SJSA1 (cell line): ENCODE results near the gene SBDS. TPM values are rescaled to one million over a fixed set of nuclear protein-coding genes. Genes with fewer than 3 reads are reported as not detected.
"Not testable (repeated sequence)": the region's sequence is repeated elsewhere in the genome, so short reads cannot be mapped to it uniquely, and the experiment has no call there.

Source experiments
- DNase-seq, 2 experiments: peaks; one replicate each; pipeline ENCODE4 v3.0.0-alpha.2; 2015 to 2020; ENCODE audit warnings: low spot score in 2 of 2, low read depth in 1 of 2
- H3K27ac ChIP-seq: fragments of 250-450 bp; sonication (Bioruptor Pico); 2 replicates; pipeline ENCODE4 v1.5.1; 2020; ENCODE audit warnings: mild to moderate bottlenecking, moderate library complexity
- H3K27me3 ChIP-seq: fragments of 250-450 bp; sonication (Bioruptor Pico); replicated peaks from 2 replicates; pipeline ENCODE4 v1.5.1; 2020; ENCODE audit warnings: mild to moderate bottlenecking, moderate library complexity
- H3K36me3 ChIP-seq: fragments of 250-450 bp; sonication (Bioruptor Pico); 2 replicates; pipeline ENCODE4 v1.5.1; 2020; ENCODE audit warnings: mild to moderate bottlenecking
- H3K4me1 ChIP-seq: fragments of 250-450 bp; sonication (Bioruptor Pico); replicated peaks from 2 replicates; pipeline ENCODE4 v1.6.1; 2021; ENCODE audit warnings: mild to moderate bottlenecking
- H3K4me3 ChIP-seq: fragments of 250-450 bp; sonication (Bioruptor Pico); 2 replicates; pipeline ENCODE4 v1.5.1; 2020; ENCODE audit warnings: mild to moderate bottlenecking
- H3K9me3 ChIP-seq: fragments of 250-450 bp; sonication (Bioruptor Pico); replicated peaks from 2 replicates; pipeline ENCODE4 v1.5.1; 2020; ENCODE audit warnings: mild to moderate bottlenecking
- total RNA-seq: library from RNA; depleted of rRNA; stranded (reverse); fragments of >200 nt; shearing (Covaris generic); gene quantifications from 2 replicates; pipeline ENCODE4 v1.2.3, GENCODE V29; 2014

Gene SBDS
- total RNA-seq, 1 experiment from 2014 or later = 130 TPM

DNA sequence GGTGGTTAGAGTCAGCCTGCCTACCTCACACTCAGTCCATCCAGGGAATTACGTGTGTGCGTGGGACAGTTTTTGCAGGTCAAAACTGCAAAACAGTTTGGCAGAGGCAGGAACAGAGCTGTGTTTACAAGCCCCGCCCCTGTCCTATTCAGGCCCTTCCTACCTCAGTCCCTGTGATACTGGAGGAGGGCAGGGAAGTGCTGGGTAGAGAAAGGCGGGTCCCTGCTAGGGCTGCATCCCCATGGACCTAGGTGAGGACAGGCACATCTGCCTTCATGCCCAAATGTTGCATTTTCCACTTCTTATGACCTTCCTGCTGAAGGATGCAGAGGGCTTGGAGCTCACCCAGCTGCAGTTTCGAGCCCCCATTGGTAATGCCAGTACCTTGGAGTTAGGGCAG lies 25.1 kb downstream of the SBDS start:
- peaks cover 6% of the 10 kb centered on the region for H3K4me1 ChIP-seq
- no peaks in the 10 kb centered on the region for H3K9me3 ChIP-seq
- no peaks in the 10 kb centered on the region for H3K27me3 ChIP-seq
- H3K4me3 ChIP-seq = no peak overlapping the region
- H3K27ac ChIP-seq = no peak overlapping the region
- DNase-seq = no peak
- no peaks in the 10 kb centered on the region for H3K36me3 ChIP-seq

DNA sequence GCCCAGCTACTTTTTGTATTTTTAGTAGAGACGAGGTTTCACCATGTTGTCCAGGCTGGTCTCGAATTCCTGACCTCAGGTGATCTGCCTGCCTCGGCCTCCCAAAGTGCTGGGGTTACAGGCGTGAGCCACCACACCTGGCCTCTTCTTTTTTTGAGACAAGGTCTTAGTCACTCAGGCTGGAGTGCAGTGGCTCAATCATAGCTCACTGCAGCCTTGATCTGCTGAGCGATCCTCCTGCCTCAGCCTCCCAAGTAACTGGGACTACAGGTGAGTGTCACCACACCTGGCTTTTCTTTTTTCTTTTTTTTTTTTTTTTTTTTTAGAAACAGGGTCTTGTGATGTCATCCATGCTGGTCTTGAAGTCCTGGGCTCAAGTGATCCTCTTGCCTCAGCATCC lies 26.4 kb downstream of the SBDS start:
- not testable (repeated sequence) for H3K36me3 ChIP-seq, H3K4me1 ChIP-seq, H3K27ac ChIP-seq, H3K27me3 ChIP-seq, DNase-seq, H3K9me3 ChIP-seq, H3K4me3 ChIP-seq

DNA sequence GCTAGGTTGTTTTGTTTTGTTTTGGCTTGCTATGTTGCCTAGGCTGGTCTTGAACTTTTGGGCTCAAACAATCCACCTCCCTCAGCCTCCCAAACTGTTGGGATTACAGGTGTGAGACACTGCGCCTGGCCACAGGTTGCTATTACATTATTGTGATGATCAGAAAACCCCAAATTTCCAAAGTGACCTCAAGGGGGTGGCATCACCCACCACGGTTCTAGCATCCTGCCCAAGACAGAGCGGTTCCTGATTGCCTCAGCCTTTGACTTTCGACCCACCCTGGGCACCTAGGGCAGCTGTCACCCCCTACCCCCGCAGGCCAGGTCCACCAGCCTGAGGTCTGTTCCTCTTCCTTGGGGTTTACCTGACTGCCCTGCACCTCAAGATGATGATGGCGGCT lies 28.4 kb downstream of the SBDS start:
- Histone ChIP-seq H3K4me3 (no peak overlapping the region), H3K36me3 (no peaks in the 10 kb centered on the region), H3K9me3 (no peaks in the 10 kb centered on the region), H3K27me3 (no peaks in the 10 kb centered on the region), H3K4me1 (peaks cover 6% of the 10 kb centered on the region), H3K27ac (no peak overlapping the region)
- no peak for DNase-seq

DNA sequence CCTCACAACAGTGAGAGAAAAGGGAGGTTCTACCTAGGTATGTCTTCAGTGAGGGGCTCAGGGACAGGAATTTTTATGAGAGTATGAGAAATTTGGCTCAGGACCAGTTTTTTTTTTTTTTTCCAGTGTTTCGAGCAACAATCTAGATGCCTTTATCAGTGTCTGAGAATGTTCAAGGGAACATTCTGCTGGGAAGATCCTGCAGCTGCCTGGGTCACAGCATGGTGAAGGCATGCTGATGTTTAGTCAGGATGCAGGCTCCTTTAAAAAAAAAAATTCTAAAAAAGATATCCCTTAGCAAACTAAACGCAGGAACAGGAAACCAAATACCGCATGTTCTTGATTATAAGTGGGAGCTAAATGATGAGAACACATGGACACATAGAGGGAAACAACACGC lies 31.0 kb downstream of the SBDS start:
- no peak overlapping the region for H3K27ac ChIP-seq
- H3K4me3 ChIP-seq = no peak overlapping the region
- no peaks in the 10 kb centered on the region for H3K27me3 ChIP-seq
- no peaks in the 10 kb centered on the region for H3K9me3 ChIP-seq
- no peak for DNase-seq
- peaks cover 6% of the 10 kb centered on the region for H3K4me1 ChIP-seq
- H3K36me3 ChIP-seq = no peaks in the 10 kb centered on the region

DNA sequence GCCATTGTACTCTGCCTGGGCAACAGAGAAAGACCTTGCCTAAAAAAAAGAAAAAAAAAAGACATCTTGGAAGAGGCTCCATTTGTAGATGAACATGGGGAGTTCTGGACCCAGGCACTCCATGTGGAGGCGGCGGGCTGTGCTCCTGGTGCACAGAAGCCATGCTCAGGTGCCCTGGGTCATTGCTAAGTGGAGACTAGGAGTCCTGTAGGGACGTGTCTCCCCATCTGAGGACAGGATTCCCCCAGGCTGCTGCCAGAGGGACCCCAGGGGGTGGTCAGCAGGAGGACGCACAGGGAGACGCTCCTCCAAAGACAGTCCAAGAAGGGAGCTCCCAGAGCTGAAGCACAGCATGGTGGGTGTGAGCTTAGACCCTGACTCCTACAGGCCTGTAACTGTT lies 34.3 kb downstream of the SBDS start:
- no peak for DNase-seq
- no peaks in the 10 kb centered on the region for H3K4me1 ChIP-seq
- no peaks in the 10 kb centered on the region for H3K27me3 ChIP-seq
- no peak overlapping the region for H3K4me3 ChIP-seq
- no peak overlapping the region for H3K27ac ChIP-seq
- peaks cover 16% of the 10 kb centered on the region for H3K36me3 ChIP-seq
- H3K9me3 ChIP-seq = no peaks in the 10 kb centered on the region

DNA sequence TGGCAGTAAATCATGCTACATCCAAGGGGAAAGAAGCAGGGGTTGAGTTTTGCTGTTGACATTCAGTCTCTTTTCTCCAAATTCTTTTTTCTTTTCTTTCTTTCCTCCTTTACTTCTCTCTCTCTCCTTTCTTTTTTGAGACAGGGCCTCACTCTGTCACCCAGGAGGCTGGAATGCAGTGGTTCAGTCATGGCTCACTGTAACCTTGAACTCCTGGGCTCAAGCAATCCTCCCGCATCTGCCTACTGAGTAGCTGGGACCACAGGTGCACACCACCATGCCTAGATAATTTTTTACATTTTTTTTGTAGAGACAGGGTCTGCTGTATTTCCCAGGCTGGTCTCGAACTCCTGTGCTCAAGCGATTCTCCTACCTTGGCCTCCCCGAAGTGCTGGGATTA lies 35.2 kb downstream of the SBDS start:
- DNase-seq = no peak
- H3K9me3 ChIP-seq = no peaks in the 10 kb centered on the region
- H3K4me1 ChIP-seq = no peaks in the 10 kb centered on the region
- peaks cover 25% of the 10 kb centered on the region for H3K36me3 ChIP-seq
- H3K4me3 ChIP-seq = no peak overlapping the region
- H3K27me3 ChIP-seq = no peaks in the 10 kb centered on the region
- H3K27ac ChIP-seq = no peak overlapping the region

DNA sequence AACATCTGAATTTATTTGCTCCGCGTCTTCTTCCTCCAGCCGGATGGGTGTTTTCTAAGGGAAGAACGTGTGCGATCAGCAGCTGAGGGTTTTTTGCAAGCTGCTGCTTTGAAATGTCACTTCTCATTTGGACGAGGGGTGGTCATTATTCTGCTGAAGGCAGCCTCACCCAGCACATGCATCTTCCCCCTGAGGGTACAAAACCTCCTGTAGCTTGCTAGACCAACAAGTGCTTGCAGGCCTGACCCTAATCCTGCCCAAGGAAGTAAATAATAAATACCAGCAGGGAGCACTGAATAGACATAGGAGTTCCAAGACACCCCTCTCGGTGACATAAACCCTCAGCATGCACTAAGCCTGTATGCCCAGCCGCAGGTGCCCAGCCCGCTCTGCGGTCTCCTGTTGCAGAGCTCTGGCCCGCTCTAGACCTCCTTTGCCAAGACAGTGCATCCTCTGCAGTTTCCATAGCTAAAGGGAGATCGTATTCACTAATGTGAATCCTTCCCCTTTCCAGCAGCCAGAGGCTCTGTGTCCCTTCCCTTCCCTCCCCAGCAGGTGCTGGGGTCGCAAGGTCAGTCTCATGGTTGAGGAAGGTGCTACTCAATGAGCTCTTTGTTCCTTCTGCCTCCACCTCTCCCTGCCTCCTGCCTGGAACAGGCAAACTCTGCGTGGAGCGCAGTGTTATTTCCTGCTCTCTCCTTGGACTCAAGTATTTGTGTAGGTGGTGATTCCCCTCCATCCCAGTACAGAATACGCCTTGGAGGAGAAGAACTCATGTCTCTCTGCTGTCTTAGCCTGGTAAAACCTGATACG lies 36.6 kb downstream of the SBDS start:
- no peak overlapping the region for H3K4me3 ChIP-seq
- DNase-seq = no peak
- H3K27me3 ChIP-seq = no peaks in the 10 kb centered on the region
- H3K36me3 ChIP-seq = peaks cover 36% of the 10 kb centered on the region
- H3K4me1 ChIP-seq = no peaks in the 10 kb centered on the region
- H3K27ac ChIP-seq = no peak overlapping the region
- H3K9me3 ChIP-seq = no peaks in the 10 kb centered on the region

DNA sequence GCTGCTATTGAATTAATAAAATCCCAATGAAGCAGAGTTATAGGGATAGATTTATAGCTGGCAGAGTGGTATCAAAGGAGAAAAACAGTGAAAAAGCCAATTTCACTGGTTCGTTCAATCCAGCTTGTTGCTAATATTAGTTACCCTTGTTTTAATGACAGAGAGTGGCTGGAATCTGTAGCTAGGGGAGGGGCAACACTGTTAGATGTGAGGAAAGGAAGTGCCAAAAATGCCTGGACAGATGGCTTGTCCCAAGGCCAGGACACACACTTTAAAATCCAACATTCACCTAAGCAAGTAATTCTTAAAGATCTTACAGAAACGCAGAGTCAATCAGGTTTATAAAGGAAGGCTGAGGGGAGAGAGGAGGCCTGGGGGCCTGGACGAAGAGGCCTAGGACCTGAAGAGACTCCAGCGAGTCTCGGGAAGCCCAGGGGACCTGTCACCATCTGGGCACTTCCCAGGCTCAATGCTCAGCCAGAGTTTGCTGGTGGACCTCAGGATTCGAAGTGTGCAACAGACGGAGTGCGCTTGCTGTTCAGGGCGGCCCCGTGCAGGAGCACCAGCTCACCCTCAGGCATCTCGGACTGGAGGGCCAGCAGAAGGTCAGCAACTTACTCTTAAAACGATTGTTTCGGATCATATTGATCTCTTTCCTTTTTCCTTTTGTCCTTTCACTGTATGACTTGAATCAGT lies 37.6 kb downstream of the SBDS start:
- Histone ChIP-seq H3K27ac (no peak overlapping the region), H3K27me3 (no peaks in the 10 kb centered on the region), H3K4me1 (peaks cover 4% of the 10 kb centered on the region), H3K4me3 (no peak overlapping the region), H3K36me3 (peaks cover 45% of the 10 kb centered on the region), H3K9me3 (no peaks in the 10 kb centered on the region)
- DNase-seq = no peak

DNA sequence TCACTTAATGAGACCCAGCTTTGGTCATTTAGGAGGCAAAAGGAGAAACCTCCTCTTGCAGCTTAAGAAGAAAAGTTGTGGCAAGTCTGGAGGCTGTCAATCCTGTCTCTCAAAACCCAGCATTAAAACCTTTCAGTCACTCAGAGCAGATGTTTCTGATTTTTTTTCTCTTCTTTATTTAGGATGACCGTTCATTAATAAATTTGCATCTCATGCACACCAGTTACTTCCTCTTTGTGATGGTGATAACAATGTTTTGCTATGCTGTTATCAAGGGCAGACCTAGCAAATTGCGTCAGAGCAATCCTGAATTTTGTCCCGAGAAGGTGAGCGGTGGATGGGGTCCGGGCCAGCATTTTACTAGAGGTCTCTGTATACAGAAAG lies 42.4 kb downstream of the SBDS start:
- peak overlapping the region; percentile 21; the same call in 1 of the 2 replicates for H3K27ac ChIP-seq
- peaks cover 12% of the 10 kb centered on the region for H3K4me1 ChIP-seq
- H3K4me3 ChIP-seq = no peak overlapping the region
- H3K27me3 ChIP-seq = no peaks in the 10 kb centered on the region
- peaks cover 84% of the 10 kb centered on the region for H3K36me3 ChIP-seq
- DNase-seq = no peak
- no peaks in the 10 kb centered on the region for H3K9me3 ChIP-seq

DNA sequence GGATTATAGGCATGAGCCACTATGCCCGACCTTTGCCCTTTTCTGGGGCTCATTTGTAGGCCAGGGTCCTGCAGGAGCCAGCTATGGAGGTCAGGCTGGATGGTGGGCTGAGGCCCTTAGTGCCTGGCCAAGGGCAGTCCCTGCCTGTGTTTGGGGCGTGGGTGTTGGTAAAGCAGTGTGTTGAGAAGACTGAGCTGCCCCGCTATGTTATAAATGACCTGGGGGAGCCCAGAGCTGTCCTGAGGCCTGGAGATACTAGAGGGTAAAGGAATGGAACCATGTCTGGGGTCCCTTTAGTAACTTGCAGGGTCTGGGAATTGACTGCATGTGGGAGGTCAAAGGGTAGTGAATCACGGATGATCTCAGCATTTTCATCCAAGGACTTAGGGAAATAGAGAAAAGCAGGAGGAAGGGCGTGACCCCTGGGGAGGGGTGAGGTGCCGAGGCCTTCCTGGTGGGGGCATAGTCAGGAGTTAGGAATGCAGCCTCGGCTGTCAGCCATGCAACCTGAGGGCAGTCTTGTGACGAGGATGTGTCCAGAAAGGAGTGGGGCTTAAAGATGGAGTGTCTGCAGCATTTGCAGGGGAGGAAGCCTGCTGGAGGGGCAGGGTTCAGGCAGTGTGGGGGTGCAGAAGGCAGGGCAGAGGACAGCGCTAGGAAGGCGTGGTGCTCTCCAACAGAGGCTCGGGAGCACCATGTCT lies 42.9 kb downstream of the SBDS start:
- peak; percentile 31 to 72 for DNase-seq
- Histone ChIP-seq H3K27me3 (no peaks in the 10 kb centered on the region), H3K4me1 (peaks cover 12% of the 10 kb centered on the region), H3K4me3 (no peak overlapping the region), H3K27ac (peak overlapping the region; percentile 47), H3K9me3 (no peaks in the 10 kb centered on the region), H3K36me3 (peaks cover 82% of the 10 kb centered on the region)

DNA sequence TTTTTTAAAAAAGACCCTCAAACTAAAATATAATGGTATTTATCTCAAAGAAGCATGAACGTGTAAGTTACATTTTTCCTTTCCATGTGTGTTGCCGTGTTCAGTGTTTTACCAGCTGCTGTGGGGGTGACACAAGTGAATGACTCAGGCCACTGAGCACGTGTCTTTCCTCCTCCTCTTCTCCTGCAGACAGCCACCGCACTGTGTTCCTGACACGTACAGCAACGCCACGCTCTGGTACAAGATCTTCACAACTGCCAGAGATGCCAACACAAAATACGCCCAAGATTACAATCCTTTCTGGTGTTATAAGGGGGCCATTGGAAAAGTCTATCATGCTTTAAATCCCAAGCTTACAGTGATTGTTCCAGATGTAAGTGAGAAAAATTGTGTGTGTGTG lies 44.6 kb downstream of the SBDS start:
- Histone ChIP-seq H3K27me3 (no peaks in the 10 kb centered on the region), H3K36me3 (peaks cover 71% of the 10 kb centered on the region), H3K4me3 (no peak overlapping the region), H3K9me3 (no peaks in the 10 kb centered on the region), H3K4me1 (peaks cover 12% of the 10 kb centered on the region), H3K27ac (no peak overlapping the region)
- no peak for DNase-seq

DNA sequence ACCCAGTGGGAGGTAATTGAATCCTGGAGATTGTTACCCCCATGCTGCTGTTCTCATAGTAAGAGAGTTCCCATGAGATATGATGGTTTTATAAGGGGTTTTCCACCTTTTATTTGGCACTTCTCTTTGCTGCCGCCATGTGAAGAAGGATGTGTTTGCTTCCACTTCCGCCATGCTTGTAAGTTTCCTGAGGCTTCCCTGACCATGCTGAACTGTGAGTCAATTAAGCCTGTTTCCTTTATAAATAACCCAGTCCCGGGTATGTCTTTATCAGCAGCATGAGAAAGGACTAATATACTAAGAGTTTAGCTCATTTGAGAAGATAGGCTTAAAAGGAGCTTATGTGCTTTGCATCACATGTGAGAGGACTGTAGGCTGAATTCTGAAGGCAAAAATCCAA lies 45.1 kb downstream of the SBDS start:
- H3K4me1 ChIP-seq = peaks cover 12% of the 10 kb centered on the region
- no peaks in the 10 kb centered on the region for H3K27me3 ChIP-seq
- no peak overlapping the region for H3K4me3 ChIP-seq
- H3K36me3 ChIP-seq = peaks cover 71% of the 10 kb centered on the region
- DNase-seq = no peak
- H3K27ac ChIP-seq = no peak overlapping the region
- H3K9me3 ChIP-seq = no peaks in the 10 kb centered on the region

DNA sequence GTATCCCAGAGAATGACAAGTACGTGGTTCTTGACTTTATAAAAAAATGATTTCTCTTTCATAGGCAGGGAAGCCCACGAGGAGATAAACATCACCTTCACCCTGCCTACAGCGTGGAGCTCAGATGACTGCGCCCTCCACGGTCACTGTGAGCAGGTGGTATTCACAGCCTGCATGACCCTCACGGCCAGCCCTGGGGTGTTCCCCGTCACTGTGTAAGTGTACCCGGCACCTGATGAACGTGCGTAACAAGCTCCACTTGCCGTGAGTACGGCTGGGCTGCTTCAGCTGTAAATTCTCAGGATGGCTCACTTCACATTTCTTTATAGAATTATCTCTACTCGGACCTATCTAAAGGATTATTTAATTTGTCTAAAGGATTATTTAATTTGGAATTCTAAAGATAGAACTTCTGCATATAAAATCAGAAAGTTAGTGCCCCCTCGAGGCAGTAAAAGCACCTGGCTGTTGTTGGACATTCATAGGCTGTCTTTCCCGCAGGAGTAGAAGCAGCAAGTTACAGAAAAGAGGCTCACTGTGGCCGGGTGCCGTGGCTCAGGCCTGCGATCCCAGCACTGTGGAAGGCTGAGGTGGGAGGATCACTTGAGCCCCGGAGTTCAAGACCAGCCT lies 46.8 kb downstream of the SBDS start:
- H3K4me1 ChIP-seq = peaks cover 12% of the 10 kb centered on the region
- H3K36me3 ChIP-seq = peaks cover 76% of the 10 kb centered on the region
- no peak for DNase-seq
- no peak overlapping the region for H3K4me3 ChIP-seq
- no peak overlapping the region for H3K27ac ChIP-seq
- H3K9me3 ChIP-seq = no peaks in the 10 kb centered on the region
- H3K27me3 ChIP-seq = no peaks in the 10 kb centered on the region

DNA sequence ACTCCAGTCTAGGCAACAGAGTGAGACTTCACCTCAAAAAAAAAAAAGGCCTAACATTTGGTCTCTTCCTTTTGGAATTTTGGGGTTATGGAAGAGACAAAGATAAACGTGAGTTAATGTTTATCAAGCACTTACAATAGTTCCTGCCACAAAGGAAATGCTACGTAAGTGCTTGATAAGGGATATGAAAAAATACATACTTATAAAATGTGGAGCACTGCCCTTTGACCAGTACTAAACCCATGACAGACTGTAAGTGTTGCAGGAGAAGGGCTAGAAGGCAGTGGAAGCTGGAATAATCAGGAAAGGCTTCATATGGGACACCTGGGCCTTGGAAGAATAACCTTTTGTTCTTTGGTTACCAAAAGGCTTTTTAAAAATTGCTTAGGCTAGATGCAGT lies 48.8 kb downstream of the SBDS start:
- no peak overlapping the region for H3K4me3 ChIP-seq
- H3K27ac ChIP-seq = no peak overlapping the region
- H3K4me1 ChIP-seq = no peaks in the 10 kb centered on the region
- H3K27me3 ChIP-seq = no peaks in the 10 kb centered on the region
- DNase-seq = no peak
- no peaks in the 10 kb centered on the region for H3K9me3 ChIP-seq
- peaks cover 74% of the 10 kb centered on the region for H3K36me3 ChIP-seq
